GM18519 (cell line): ENCODE measurements around the gene KRT16.
"Not testable (repeated sequence)": the region's sequence is repeated elsewhere in the genome, so short reads cannot be mapped to it uniquely, and the experiment has no call there.

Experiments used
- ATAC-seq: cut with Tn5 transposase; IDR thresholded peaks from one replicate; pipeline ENCODE4 v1.9.1; 2021; ENCODE audit warnings: mild to moderate bottlenecking, moderate library complexity; ENCODE audit not compliant: unreplicated experiment, low FRiP score

KRT16 gene

GRCh38 chr17:41612376-41613160, at the start of gene KRT16:
KRT16 (minus strand) TSS chr17:41612767; CDS start chr17:41612688, 79 bp downstream.
- ATAC-seq, result not testable (repeated sequence)

GRCh38 chr17:41660221-41660711, 47.7 kb upstream of the KRT16 start:
- ATAC-seq, result no peak

GRCh38 chr17:41659427-41660212, 47.1 kb upstream of the KRT16 start:
- no peak for ATAC-seq

- ATAC-seq, result no peak
Measured at GRCh38 chr17:41658846-41659245, 46.3 kb upstream of the KRT16 start.

- ATAC-seq, result no peak
Measured at GRCh38 chr17:41657936-41658335, 45.4 kb upstream of the KRT16 start.

GRCh38 chr17:41657176-41657754, 44.7 kb upstream of the KRT16 start:
- no peak for ATAC-seq

- no peak for ATAC-seq
Measured at GRCh38 chr17:41656249-41657023, 43.9 kb upstream of the KRT16 start.

- no peak for ATAC-seq
Measured at GRCh38 chr17:41655611-41656111, 43.1 kb upstream of the KRT16 start.

GRCh38 chr17:41654678-41655607, 42.4 kb upstream of the KRT16 start:
- no peak for ATAC-seq

- ATAC-seq, result no peak
Measured at GRCh38 chr17:41653892-41654677, 41.5 kb upstream of the KRT16 start.

- no peak for ATAC-seq
Measured at GRCh38 chr17:41653421-41653820, 40.9 kb upstream of the KRT16 start.

GRCh38 chr17:41652461-41652970, 39.9 kb upstream of the KRT16 start:
- ATAC-seq, result no peak

GRCh38 chr17:41651625-41652460, 39.3 kb upstream of the KRT16 start:
- no peak for ATAC-seq

- no peak for ATAC-seq
Measured at GRCh38 chr17:41650794-41651624, 38.4 kb upstream of the KRT16 start.

- ATAC-seq, result no peak
Measured at GRCh38 chr17:41649923-41650519, 37.5 kb upstream of the KRT16 start.
